CD4-positive, alpha-beta T cell (primary cell): ENCODE measurements around the gene SSH2. TPM values are rescaled to one million over a fixed set of nuclear protein-coding genes. Genes with fewer than 3 reads are reported as not detected.

ENCODE experiments used
- ATAC-seq: fragments of 200-7000 bp; cut with Tn5 transposase; one replicate; pipeline ENCODE4 v1.10.0; 2022; ENCODE audit warnings: mild to moderate bottlenecking; ENCODE audit not compliant: poor library complexity
- CTCF ChIA-PET: fragments of 350-600 bp; sonication (Branson Sonifier 250); formaldehyde crosslinking; loops from one replicate; lab custom pipeline; 2021; ENCODE audit warnings: antibody characterized with exemption, inconsistent platforms; lab: Charles Lee
- POLR2A ChIA-PET: fragments of 350-600 bp; sonication (Branson Sonifier 250); formaldehyde crosslinking; loops from one replicate; lab custom pipeline; 2021; ENCODE audit warnings: antibody characterized with exemption, inconsistent platforms; lab: Charles Lee
- DNase-seq, 14 experiments: peaks; one replicate each; pipeline ENCODE4 v3.0.0-alpha.2; 2013 to 2020; ENCODE audit warnings: mixed read lengths in 2 of 14
- H3K27ac ChIP-seq, 2 donors: one replicate each; pipeline versions ENCODE4 v1.5.1 to v1.7.0; 2013; ENCODE audit warnings: low read length in 2 of 2, low read depth in 1 of 2, mild to moderate bottlenecking in 1 of 2
- H3K27me3 ChIP-seq, 2 experiments: 1 replicate in 1 of 2; 2 replicates in 1 of 2; pipeline versions ENCODE4 v1.6.1 to v1.7.0; 2013; ENCODE audit warnings: low read length in 2 of 2, control low read depth in 1 of 2, mild to moderate bottlenecking in 1 of 2, moderate library complexity in 1 of 2; ENCODE audit not compliant: insufficient read depth in 2 of 2, control insufficient read depth in 1 of 2
- H3K36me3 ChIP-seq: one replicate; pipeline ENCODE4 v1.6.1; 2013; ENCODE audit warnings: low read length, control low read depth; ENCODE audit not compliant: insufficient read depth
- H3K4me1 ChIP-seq: one replicate; pipeline ENCODE4 v1.6.1; 2013; ENCODE audit warnings: low read length, control low read depth; ENCODE audit not compliant: insufficient read depth
- H3K4me3 ChIP-seq: one replicate; pipeline ENCODE4 v1.5.1; 2013; ENCODE audit warnings: mild to moderate bottlenecking, low read length, moderate library complexity
- H3K9me3 ChIP-seq, 2 experiments: 1 replicate in 1 of 2; 2 replicates in 1 of 2; pipeline versions ENCODE4 v1.6.1 to v1.7.0; 2013; ENCODE audit warnings: low read length in 2 of 2, mild to moderate bottlenecking in 2 of 2, control low read depth in 1 of 2, moderate library complexity in 1 of 2; ENCODE audit not compliant: control insufficient read depth in 1 of 2, insufficient read depth in 1 of 2
- H3K27ac Mint-ChIP-seq: one replicate; pipeline ENCODE4 v1.8.0; 2020; ENCODE audit warnings: mixed read lengths
- H3K27me3 Mint-ChIP-seq: one replicate; pipeline ENCODE4 v1.8.0; 2021; ENCODE audit warnings: mixed read lengths
- H3K36me3 Mint-ChIP-seq: one replicate; pipeline ENCODE4 v1.8.0; 2021; ENCODE audit warnings: low read depth, mixed read lengths
- H3K4me1 Mint-ChIP-seq: one replicate; pipeline ENCODE4 v1.8.0; 2021; ENCODE audit warnings: low read depth, mixed read lengths
- H3K4me3 Mint-ChIP-seq: one replicate; pipeline ENCODE4 v1.8.0; 2020; ENCODE audit warnings: mild to moderate bottlenecking, mixed read lengths
- H3K9me3 Mint-ChIP-seq: one replicate; pipeline ENCODE4 v1.8.0; 2020; ENCODE audit warnings: mixed read lengths
- CTCF ChIP-seq: fragments of 200-600 bp; IDR thresholded peaks from one replicate; pipeline ENCODE4 v1.8.0; 2022; ENCODE audit warnings: antibody characterized with exemption, mild to moderate bottlenecking
- intact Hi-C, 2 experiments: fragments of 100-400 bp; cut with DNase I in 1 of 2; cut with micrococcal nuclease in 1 of 2; formaldehyde crosslinking; loops; one replicate each; pipeline versions ENCODE4 v1.15.1 to v1.9.0; 2023 to 2025; cut with DNase I, micrococcal nuclease
- total RNA-seq, 174 experiments: library from RNA in 2 of 174; stranded (reverse) in 2 of 174; gene quantifications; one replicate each; pipeline ENCODE4 v1.2.3 and lab custom pipeline; 2021 to 2026

The SSH2 gene
- total RNA-seq, 2 experiments from 2014 or later = 73.4 to 81.5 TPM

GRCh38 chr17:29603109-29603674 lies 326.8 kb downstream of the SSH2 start:
- H3K36me3 ChIP-seq = no peaks in the 10 kb centered on the region
- no peak overlapping the region for H3K27ac ChIP-seq
- Mint-ChIP-seq H3K27ac (no peak overlapping the region), H3K36me3 (no peaks in the 10 kb centered on the region), H3K4me1 (no peaks in the 10 kb centered on the region), H3K27me3 (no peaks in the 10 kb centered on the region), H3K9me3 (no peaks in the 10 kb centered on the region), H3K4me3 (no peak overlapping the region)
- no peak for ATAC-seq
- H3K4me1 ChIP-seq = no peaks in the 10 kb centered on the region
- POLR2A ChIA-PET = no interaction called here
- no peak for TF ChIP-seq CTCF
- H3K4me3 ChIP-seq = no peak overlapping the region
- intact Hi-C loops = no loop called here
- H3K27me3 ChIP-seq = no peaks in the 10 kb centered on the region
- DNase-seq = no peak
- CTCF ChIA-PET = interaction anchor here (2.2 to 2.3 kb wide), 2 partner anchors 11 to 15 kb away, joined by 6 to 7 read pairs; partner anchors contain the start of gene ANKRD13B
- no peaks in the 10 kb centered on the region for H3K9me3 ChIP-seq

GRCh38 chr17:29597361-29598172 lies 332.5 kb downstream of the SSH2 start:
- intact Hi-C loops = no loop called here
- no peaks in the 10 kb centered on the region for H3K27me3 ChIP-seq
- ATAC-seq (no peak), DNase-seq (no peak)
- H3K36me3 Mint-ChIP-seq = no peaks in the 10 kb centered on the region
- no peaks in the 10 kb centered on the region for H3K36me3 ChIP-seq
- H3K9me3 Mint-ChIP-seq = no peaks in the 10 kb centered on the region
- no peak overlapping the region for H3K4me3 ChIP-seq
- H3K9me3 ChIP-seq = no peaks in the 10 kb centered on the region
- peaks cover 19% of the 10 kb centered on the region for H3K4me1 ChIP-seq
- no peak overlapping the region for H3K4me3 Mint-ChIP-seq
- H3K27me3 Mint-ChIP-seq = no peaks in the 10 kb centered on the region
- H3K27ac Mint-ChIP-seq = no peak overlapping the region
- CTCF ChIA-PET = interaction anchor here (1.0 kb wide), 1 partner anchor 20 kb away, joined by 5 read pairs; no protein-coding TSS in a partner anchor
- H3K27ac ChIP-seq = no peak overlapping the region
- POLR2A ChIA-PET = no interaction called here
- peaks cover 9% of the 10 kb centered on the region for H3K4me1 Mint-ChIP-seq
- no peak for TF ChIP-seq CTCF

GRCh38 chr17:29596811-29597210 lies 333.2 kb downstream of the SSH2 start:
- Histone ChIP-seq H3K27ac (no peak overlapping the region), H3K27me3 (no peaks in the 10 kb centered on the region), H3K36me3 (no peaks in the 10 kb centered on the region), H3K4me3 (no peak overlapping the region), H3K4me1 (peaks cover 26% of the 10 kb centered on the region), H3K9me3 (no peaks in the 10 kb centered on the region)
- Mint-ChIP-seq H3K4me3 (no peak overlapping the region), H3K27me3 (no peaks in the 10 kb centered on the region), H3K4me1 (peaks cover 16% of the 10 kb centered on the region), H3K9me3 (no peaks in the 10 kb centered on the region), H3K27ac (no peak overlapping the region), H3K36me3 (no peaks in the 10 kb centered on the region)
- intact Hi-C loops = no loop called here
- ChIA-PET CTCF (interaction anchor here (1.0 kb wide), 1 partner anchor 20 kb away, joined by 5 read pairs; no protein-coding TSS in a partner anchor), POLR2A (no interaction called here)
- no peak for TF ChIP-seq CTCF
- no peak for DNase-seq
- ATAC-seq = no peak
